ENCODE results near the gene CACNA1C. TPM values are rescaled to one million over a fixed set of nuclear protein-coding genes. Genes with fewer than 3 reads are reported as not detected.
A peak's percentile ranks its signal among the peaks of the same experiment; 100 is the strongest.

The CACNA1C gene
- total RNA-seq, 1 donor from 2014 or later, result 102 TPM

GRCh38 chr12:2413301-2413700 lies 360.5 kb downstream of the CACNA1C start:
- Histone ChIP-seq H3K4me3 (no peak overlapping the region), H3K27ac (no peak overlapping the region), H3K4me1 (peaks cover 10 to 22% of the 10 kb centered on the region in 2 donors), H3K27me3 (no peaks in the 10 kb centered on the region), H3K9me3 (no peaks in the 10 kb centered on the region), H3K36me3 (no peaks in the 10 kb centered on the region)
- no peak for DNase-seq (ENCODE audit: low spot score in 2 of 2)
- intact Hi-C loops (cut with DNase I), result no loop called here
- no peak for TF ChIP-seq CTCF (IDR thresholded peaks at IDR 0.05)

- intact Hi-C loops (cut with DNase I), result no loop called here
- DNase-seq (ENCODE audit: low spot score in 2 of 2), result no peak
- H3K27ac ChIP-seq, result peak overlapping the region; percentile 64 to 73
- H3K27me3 ChIP-seq, result no peaks in the 10 kb centered on the region
- peaks cover 10 to 22% of the 10 kb centered on the region in 2 donors for H3K4me1 ChIP-seq
- no peak for TF ChIP-seq CTCF (IDR thresholded peaks at IDR 0.05)
- H3K4me3 ChIP-seq, result peak overlapping the region in 1 of 2 donors; percentile 5
- H3K9me3 ChIP-seq, result no peaks in the 10 kb centered on the region
- no peaks in the 10 kb centered on the region for H3K36me3 ChIP-seq
Measured at GRCh38 chr12:2413999-2414792, 361.4 kb downstream of the CACNA1C start.

GRCh38 chr12:2414810-2415567 lies 362.2 kb downstream of the CACNA1C start:
- DNase-seq (ENCODE audit: low spot score in 2 of 2), result peak in 1 of 2 donors; percentile 76
- peak overlapping the region in 1 of 2 donors; percentile 5 for H3K4me3 ChIP-seq
- intact Hi-C loops (cut with DNase I), result no loop called here
- H3K36me3 ChIP-seq, result no peaks in the 10 kb centered on the region
- peak in 2 of 3 experiments; percentile 24 to 34 for TF ChIP-seq CTCF (IDR thresholded peaks at IDR 0.05)
- H3K4me1 ChIP-seq, result peaks cover 10 to 22% of the 10 kb centered on the region in 2 donors
- H3K27me3 ChIP-seq, result no peaks in the 10 kb centered on the region
- no peaks in the 10 kb centered on the region for H3K9me3 ChIP-seq
- peak overlapping the region; percentile 64 to 73 for H3K27ac ChIP-seq

- Histone ChIP-seq H3K4me1 (peaks cover 10 to 22% of the 10 kb centered on the region in 2 donors), H3K27ac (peak overlapping the region; percentile 64 to 73), H3K4me3 (peak overlapping the region in 1 of 2 donors; percentile 5), H3K27me3 (no peaks in the 10 kb centered on the region), H3K9me3 (no peaks in the 10 kb centered on the region), H3K36me3 (no peaks in the 10 kb centered on the region)
- DNase-seq (ENCODE audit: low spot score in 2 of 2), result no peak
- intact Hi-C loops (cut with DNase I), result no loop called here
- TF ChIP-seq CTCF (IDR thresholded peaks at IDR 0.05), result no peak
Measured at GRCh38 chr12:2415568-2415944, 362.8 kb downstream of the CACNA1C start.

- Histone ChIP-seq H3K4me3 (no peak overlapping the region), H3K4me1 (peaks cover 10 to 22% of the 10 kb centered on the region in 2 donors), H3K9me3 (no peaks in the 10 kb centered on the region), H3K27ac (peak overlapping the region in 1 of 2 donors; percentile 73), H3K36me3 (no peaks in the 10 kb centered on the region), H3K27me3 (no peaks in the 10 kb centered on the region)
- DNase-seq (ENCODE audit: low spot score in 2 of 2), result no peak
- no peak for TF ChIP-seq CTCF (IDR thresholded peaks at IDR 0.05)
- intact Hi-C loops (cut with DNase I), result no loop called here
Measured at GRCh38 chr12:2416158-2416557, 363.4 kb downstream of the CACNA1C start.
